Kidney capillary endothelial cell (primary cell): ENCODE results near the gene ASAH2.
"Not testable (repeated sequence)": the region's sequence is repeated elsewhere in the genome, so short reads cannot be mapped to it uniquely, and the experiment has no call there.

Experiments used
- DNase-seq: peaks from one replicate; pipeline ENCODE4 v3.0.0-alpha.2; 2018; ENCODE audit warnings: low spot score

Gene ASAH2

GRCh38 chr10:50251394-50251793, at the start of gene ASAH2:
TSS of gene ASAH2 (minus strand) at chr10:50251516. CDS start at chr10:50248610, 2,906 bp downstream.
- DNase-seq: no peak

GRCh38 chr10:50299948-50300669, 48.8 kb upstream of the ASAH2 start:
- DNase-seq: no peak

- no peak for DNase-seq
Observed at GRCh38 chr10:50295367-50295766, 44.1 kb upstream of the ASAH2 start.

GRCh38 chr10:50294582-50294981, 43.3 kb upstream of the ASAH2 start:
- DNase-seq: no peak

- no peak for DNase-seq
Observed at GRCh38 chr10:50293513-50294313, 42.4 kb upstream of the ASAH2 start.

GRCh38 chr10:50291261-50291850, 40.0 kb upstream of the ASAH2 start:
- DNase-seq: no peak

- no peak for DNase-seq
Observed at GRCh38 chr10:50289196-50289595, 37.9 kb upstream of the ASAH2 start.

GRCh38 chr10:50286996-50287803, 35.9 kb upstream of the ASAH2 start:
- DNase-seq: no peak

- DNase-seq: no peak
Observed at GRCh38 chr10:50286517-50286916, 35.2 kb upstream of the ASAH2 start.

GRCh38 chr10:50281967-50282522, 30.7 kb upstream of the ASAH2 start:
- no peak for DNase-seq

- no peak for DNase-seq
Observed at GRCh38 chr10:50281210-50281966, 30.1 kb upstream of the ASAH2 start.

- no peak for DNase-seq
Observed at GRCh38 chr10:50280049-50280841, 28.9 kb upstream of the ASAH2 start.

GRCh38 chr10:50279489-50279888, 28.2 kb upstream of the ASAH2 start:
- DNase-seq: no peak

- peak; percentile 24 for DNase-seq
Observed at GRCh38 chr10:50275650-50276235, 24.4 kb upstream of the ASAH2 start.

- no peak for DNase-seq
Observed at GRCh38 chr10:50272531-50272930, 21.2 kb upstream of the ASAH2 start.

- no peak for DNase-seq
Observed at GRCh38 chr10:50271564-50272250, 20.4 kb upstream of the ASAH2 start.

GRCh38 chr10:50267877-50268276, 16.6 kb upstream of the ASAH2 start:
- DNase-seq: not testable (repeated sequence)

- not testable (repeated sequence) for DNase-seq
Observed at GRCh38 chr10:50262625-50263024, 11.3 kb upstream of the ASAH2 start.

GRCh38 chr10:50260791-50261281, 9.5 kb upstream of the ASAH2 start:
- no peak for DNase-seq
